K562 (cell line): ENCODE measurements around the gene OR11A1. TPM values are rescaled to one million over a fixed set of nuclear protein-coding genes. Genes with fewer than 3 reads are reported as not detected.
A peak's percentile ranks its signal among the peaks of the same experiment; 100 is the strongest.

Experiments
- ATF1 ChIP-seq, 2 experiments: fragments of 450-650 bp in 1 of 2; IDR thresholded peaks; 2 replicates each; pipeline ENCODE4 v1.6.1; 2016; ENCODE audit warnings: missing compliant biosample characterization in 1 of 2, missing genetic modification characterization in 1 of 2
- ATF6 ChIP-seq: sonication (generic); formaldehyde crosslinking; IDR thresholded peaks from 2 replicates; pipeline ENCODE4 v1.4.0; 2020; ENCODE audit warnings: mild to moderate bottlenecking, missing genetic modification reagents
- CBFB ChIP-seq: sonication (generic); formaldehyde crosslinking; IDR thresholded peaks from 2 replicates; pipeline ENCODE4 v1.4.0; 2020; ENCODE audit warnings: mild to moderate bottlenecking, missing genetic modification reagents
- CBX3 ChIP-seq, 2 experiments: IDR thresholded peaks; 1 replicate in 1 of 2; 2 replicates in 1 of 2; pipeline ENCODE4 v1.6.1; 2012; ENCODE audit warnings: inconsistent platforms in 2 of 2, low read length in 2 of 2, borderline replicate concordance in 1 of 2, control low read depth in 1 of 2
- CCNT2 ChIP-seq: IDR thresholded peaks from 2 replicates; pipeline ENCODE4 v1.6.1; 2011; ENCODE audit warnings: borderline replicate concordance, low read depth, mild to moderate bottlenecking, moderate library complexity, mixed read lengths, low read length; ENCODE audit not compliant: insufficient read length; ENCODE audit errors: extremely low read depth
- CREM ChIP-seq: IDR thresholded peaks from 2 replicates; pipeline ENCODE4 v1.6.1; 2014; ENCODE audit warnings: antibody characterized with exemption, low read depth
- DACH1 ChIP-seq: fragments of 450-650 bp; IDR thresholded peaks from 2 replicates; pipeline ENCODE4 v1.6.1; 2018; ENCODE audit not compliant: partially characterized antibody
- ESRRA ChIP-seq: fragments of 450-650 bp; IDR thresholded peaks from 2 replicates; pipeline ENCODE4 v1.6.1; 2014; ENCODE audit warnings: low read depth, mild to moderate bottlenecking, moderate library complexity, borderline replicate concordance
- FUS ChIP-seq: fragments of 200-400 bp; formaldehyde crosslinking; optimal IDR thresholded peaks from 2 replicates; pipeline ENCODE3; 2017; ENCODE audit warnings: low read depth, low read length
- GATAD2B ChIP-seq: fragments of 450-650 bp; IDR thresholded peaks from 2 replicates; pipeline ENCODE4 v1.6.1; 2017; ENCODE audit warnings: mild to moderate bottlenecking, borderline replicate concordance
- IRF9 ChIP-seq: fragments of 450-650 bp; IDR thresholded peaks from 2 replicates; pipeline ENCODE4 v1.6.1; 2016; ENCODE audit warnings: missing biosample characterization, missing genetic modification characterization
- KAT7 ChIP-seq: sonication (generic); formaldehyde crosslinking; IDR thresholded peaks from 2 replicates; pipeline ENCODE4 v1.8.0; 2022; ENCODE audit warnings: missing genetic modification reagents, mild to moderate bottlenecking, borderline replicate concordance
- MAZ ChIP-seq, 2 experiments: fragments of 450-650 bp in 1 of 2; sonication (generic) in 1 of 2; formaldehyde crosslinking; IDR thresholded peaks in 1 of 2; conservative IDR thresholded peaks in 1 of 2; 2 replicates each; pipeline versions ENCODE4 v1.4.0 to v1.5.0; 2020; ENCODE audit warnings: mild to moderate bottlenecking in 1 of 2, missing genetic modification reagents in 1 of 2
- PHB2 ChIP-seq: fragments of 450-650 bp; IDR thresholded peaks from 2 replicates; pipeline ENCODE4 v1.6.1; 2017; ENCODE audit warnings: low read depth
- PML ChIP-seq: IDR thresholded peaks from 2 replicates; pipeline ENCODE4 v1.6.1; 2012; ENCODE audit warnings: low read length, inconsistent platforms
- POLR2B ChIP-seq: fragments of 450-650 bp; IDR thresholded peaks from 2 replicates; pipeline ENCODE4 v1.6.1; 2018; ENCODE audit warnings: low read depth; ENCODE audit not compliant: partially characterized antibody
- SAFB2 ChIP-seq: fragments of 200-400 bp; formaldehyde crosslinking; IDR thresholded peaks from 2 replicates; pipeline ENCODE4 v1.6.1; 2018; ENCODE audit warnings: borderline replicate concordance, low read length, low read depth, moderate library complexity; ENCODE audit not compliant: severe bottlenecking
- SMAD4 ChIP-seq: fragments of 250-450 bp; sonication (Bioruptor Pico); conservative IDR thresholded peaks from 2 replicates; pipeline ENCODE4 v1.8.0; 2021; ENCODE audit warnings: inconsistent platforms, mild to moderate bottlenecking, moderate library complexity
- ZNF124 ChIP-seq: sonication (generic); formaldehyde crosslinking; IDR thresholded peaks from 2 replicates; pipeline ENCODE4 v1.8.1; 2022; ENCODE audit warnings: missing genetic modification reagents
- ZNF143 ChIP-seq: sonication (generic); formaldehyde crosslinking; IDR thresholded peaks from 2 replicates; pipeline ENCODE4 v1.9.0; 2022; ENCODE audit warnings: mild to moderate bottlenecking, missing genetic modification reagents
- ZNF174 ChIP-seq: fragments of 250-450 bp; sonication (Bioruptor Pico); IDR thresholded peaks from 2 replicates; pipeline ENCODE4 v1.4.0; 2020; ENCODE audit warnings: mild to moderate bottlenecking
- ZNF197 ChIP-seq: fragments of 200-800 bp; sonication (Bioruptor generic); IDR thresholded peaks from 2 replicates; pipeline ENCODE4 v1.6.1; 2016; ENCODE audit warnings: low read depth, missing genetic modification characterization, missing compliant biosample characterization
- ZNF23 ChIP-seq: fragments of 250-450 bp; sonication (Bioruptor Pico); IDR thresholded peaks from 2 replicates; pipeline ENCODE4 v1.4.0; 2020; ENCODE audit warnings: mild to moderate bottlenecking
- ZNF253 ChIP-seq: fragments of 250-450 bp; sonication (Bioruptor Pico); conservative IDR thresholded peaks from 2 replicates; pipeline ENCODE4 v1.6.1; 2021; ENCODE audit warnings: mild to moderate bottlenecking
- ZNF589 ChIP-seq: fragments of 200-800 bp; sonication (Bioruptor generic); IDR thresholded peaks from 2 replicates; pipeline ENCODE4 v1.6.1; 2016; ENCODE audit warnings: low read depth, missing genetic modification characterization, missing compliant biosample characterization
- polyA plus RNA-seq, 8 experiments: library from polyadenylated mRNA; depleted of rRNA in 4 of 8; stranded (reverse) in 5 of 8; unstranded in 3 of 8; fragments of >200 nt; fragmentation: Nextera tagmentation in 2 of 8; fragmentation: Illumina TruSeq in 1 of 8; extraction: Ambion mirVana in 2 of 8; extraction: Trizol in 1 of 8; gene quantifications; 2 replicates each; pipeline versions ENCODE4 v1.2.1 to v1.2.3, GENCODE V29; 2011 to 2014; ENCODE audit warnings: inconsistent platforms in 1 of 8, missing spikeins in 1 of 8
- total RNA-seq, 7 experiments: library from RNA; depleted of rRNA in 6 of 7; stranded (reverse); fragments of >200 nt in 6 of 7; fragmentation: Illumina TruSeq in 2 of 7; extraction: Trizol in 2 of 7; gene quantifications; 2 replicates each; pipeline versions ENCODE4 v1.2.1 to v1.2.3, GENCODE V29; 2011 to 2021; ENCODE audit warnings: low replicate concordance in 1 of 7
- TF ChIP-seq, protein P1 (sequence below): fragments of 250-450 bp; sonication (Bioruptor Pico); IDR thresholded peaks from 2 replicates; pipeline ENCODE4 v1.5.0; 2022; ENCODE audit warnings: mild to moderate bottlenecking

Gene OR11A1
- total and polyA plus RNA-seq, 9 of the 15 experiments (the other 6 are each of a cell fraction or from before 2014, with no cell fraction given), result not detected

DNA sequence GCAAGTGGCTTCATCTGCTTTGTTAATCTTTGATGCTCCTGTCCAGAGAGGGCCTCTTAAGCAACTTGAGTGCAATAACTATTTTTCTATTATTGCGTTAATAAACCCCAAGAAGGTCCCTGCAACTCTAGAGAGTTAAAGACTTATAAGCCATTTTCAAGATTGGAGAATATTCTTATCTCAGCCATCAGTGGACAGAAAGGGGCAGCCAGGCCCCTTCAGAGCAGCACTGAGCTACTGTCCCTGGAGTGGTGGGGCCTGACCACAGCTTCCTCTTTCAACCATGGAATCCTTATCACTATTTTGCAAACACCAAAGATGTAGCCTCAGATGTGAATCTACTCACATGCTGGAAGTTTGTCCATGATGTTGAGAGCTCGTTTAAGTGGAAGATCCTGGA is 33.7 kb upstream of the OR11A1 start (continued):
- TF ChIP-seq KAT7 (CRISPR knock-in tag), result no peak
- no peak for TF ChIP-seq CBFB (CRISPR knock-in tag)
- peak; percentile 65 for TF ChIP-seq CCNT2
- peak in 1 of 2 experiments; percentile 62; a peak in 1 of 4 replicates for TF ChIP-seq MAZ (CRISPR knock-in tag; conservative IDR thresholded peaks at IDR 0.05 in 1 of 2, IDR thresholded peaks at IDR 0.05 in 1 of 2)
- peak; percentile 93; the same call in 1 of the 2 replicates for TF ChIP-seq ESRRA
- TF ChIP-seq DACH1, result no peak
- no peak for TF ChIP-seq CBX3 (IDR thresholded peaks at IDR 0.05; ENCODE audit: borderline replicate concordance in 1 of 2, low read length in 2 of 2)
- no peak for TF ChIP-seq ZNF253 (CRISPR knock-in tag)
- no peak for TF ChIP-seq ATF1 (CRISPR knock-in tag; IDR thresholded peaks at IDR 0.05)
- no peak for TF ChIP-seq ATF1 (tag; IDR thresholded peaks at IDR 0.05)
- no peak for TF ChIP-seq FUS
- TF ChIP-seq PHB2, result no peak
- TF ChIP-seq ZNF23 (CRISPR knock-in tag), result no peak
- no peak for TF ChIP-seq GATAD2B
- no peak for TF ChIP-seq IRF9 (tag)
- TF ChIP-seq ZNF143 (CRISPR knock-in tag), result no peak
- TF ChIP-seq POLR2B, result no peak
- peak; percentile 74; the same call in 1 of the 2 replicates for TF ChIP-seq PML
- no peak for TF ChIP-seq SAFB2
- TF ChIP-seq ZNF174 (CRISPR knock-in tag), result no peak
- peak; percentile 84; the same call in 1 of the 2 replicates for TF ChIP-seq ZNF589 (CRISPR knock-in tag)
- no peak for TF ChIP-seq ATF6
- peak; percentile 55 for TF ChIP-seq SMAD4 (CRISPR knock-in tag)
- no peak for TF ChIP-seq ZNF197 (CRISPR knock-in tag)
- TF ChIP-seq, protein P1, sequence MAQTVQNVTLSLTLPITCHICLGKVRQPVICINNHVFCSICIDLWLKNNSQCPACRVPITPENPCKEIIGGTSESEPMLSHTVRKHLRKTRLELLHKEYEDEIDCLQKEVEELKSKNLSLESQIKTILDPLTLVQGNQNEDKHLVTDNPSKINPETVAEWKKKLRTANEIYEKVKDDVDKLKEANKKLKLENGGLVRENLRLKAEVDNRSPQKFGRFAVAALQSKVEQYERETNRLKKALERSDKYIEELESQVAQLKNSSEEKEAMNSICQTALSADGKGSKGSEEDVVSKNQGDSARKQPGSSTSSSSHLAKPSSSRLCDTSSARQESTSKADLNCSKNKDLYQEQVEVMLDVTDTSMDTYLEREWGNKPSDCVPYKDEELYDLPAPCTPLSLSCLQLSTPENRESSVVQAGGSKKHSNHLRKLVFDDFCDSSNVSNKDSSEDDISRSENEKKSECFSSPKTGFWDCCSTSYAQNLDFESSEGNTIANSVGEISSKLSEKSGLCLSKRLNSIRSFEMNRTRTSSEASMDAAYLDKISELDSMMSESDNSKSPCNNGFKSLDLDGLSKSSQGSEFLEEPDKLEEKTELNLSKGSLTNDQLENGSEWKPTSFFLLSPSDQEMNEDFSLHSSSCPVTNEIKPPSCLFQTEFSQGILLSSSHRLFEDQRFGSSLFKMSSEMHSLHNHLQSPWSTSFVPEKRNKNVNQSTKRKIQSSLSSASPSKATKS (CRISPR knock-in tag), result no peak
- no peak for TF ChIP-seq ZNF124 (CRISPR knock-in tag)
- peak; percentile 54 for TF ChIP-seq CREM
